GM12864 (cell line): ENCODE results near the gene LPAR5.

Experiments
- DNase-seq: peaks from one replicate; pipeline ENCODE4 v3.0.0-alpha.2; 2011; ENCODE audit warnings: low read depth
- H3K4me3 ChIP-seq: 2 replicates; pipeline ENCODE4 v1.5.1; 2011; ENCODE audit warnings: mild to moderate bottlenecking, low read depth, low read length, control low read depth
- CTCF ChIP-seq: IDR thresholded peaks from 2 replicates; pipeline ENCODE4 v1.5.1; 2011; ENCODE audit warnings: low read depth, mild to moderate bottlenecking, moderate library complexity, low read length, control low read depth, inconsistent platforms; ENCODE audit errors: missing control alignments

The LPAR5 gene

GRCh38 chr12:6635856-6636531 lies at the start of gene LPAR5:
LPAR5 (minus strand) TSS chr12:6635959; CDS start chr12:6621248, 14,711 bp downstream.
- TF ChIP-seq CTCF = no peak
- peak within 1 kb of the TSS; percentile 49 for H3K4me3 ChIP-seq
- no peak for DNase-seq

GRCh38 chr12:6684609-6685008 lies 48.9 kb upstream of the LPAR5 start:
- no peak overlapping the region for H3K4me3 ChIP-seq
- peak; percentile 54 for TF ChIP-seq CTCF
- DNase-seq = no peak

GRCh38 chr12:6676962-6677361 lies 41.2 kb upstream of the LPAR5 start:
- H3K4me3 ChIP-seq = no peak overlapping the region
- TF ChIP-seq CTCF = no peak

GRCh38 chr12:6672143-6672542 lies 36.4 kb upstream of the LPAR5 start:
- no peak for TF ChIP-seq CTCF
- DNase-seq = no peak
- H3K4me3 ChIP-seq = no peak overlapping the region

More at GRCh38 chr12:6676962-6677361, 41.2 kb upstream of the LPAR5 start:
- no peak for DNase-seq

GRCh38 chr12:6667559-6668210 lies 31.9 kb upstream of the LPAR5 start:
- TF ChIP-seq CTCF = peak; percentile 49
- no peak overlapping the region for H3K4me3 ChIP-seq
- DNase-seq = no peak

GRCh38 chr12:6666211-6666610 lies 30.5 kb upstream of the LPAR5 start:
- H3K4me3 ChIP-seq = no peak overlapping the region
- no peak for TF ChIP-seq CTCF
- no peak for DNase-seq

GRCh38 chr12:6664902-6665301 lies 29.1 kb upstream of the LPAR5 start:
- no peak overlapping the region for H3K4me3 ChIP-seq
- no peak for DNase-seq
- no peak for TF ChIP-seq CTCF
